Stomach (tissue), 4 donors: ENCODE measurements around the gene PLXND1.

ENCODE experiments used
- EP300 ChIP-seq: sonication (generic); formaldehyde crosslinking; IDR thresholded peaks from one replicate; pipeline ENCODE4 v1.6.1; 2017; ENCODE audit warnings: antibody characterized with exemption
- TF ChIP-seq, protein P1 (sequence below), 7 experiments: fragments of 450-650 bp in 4 of 7; fragments of 200-600 bp in 3 of 7; sonication (generic) in 3 of 7; IDR thresholded peaks; one replicate each; pipeline ENCODE4 v1.5.1; 2016 to 2019; ENCODE audit warnings: antibody characterized with exemption in 7 of 7, control low read depth in 2 of 7, mild to moderate bottlenecking in 1 of 7

DNA sequence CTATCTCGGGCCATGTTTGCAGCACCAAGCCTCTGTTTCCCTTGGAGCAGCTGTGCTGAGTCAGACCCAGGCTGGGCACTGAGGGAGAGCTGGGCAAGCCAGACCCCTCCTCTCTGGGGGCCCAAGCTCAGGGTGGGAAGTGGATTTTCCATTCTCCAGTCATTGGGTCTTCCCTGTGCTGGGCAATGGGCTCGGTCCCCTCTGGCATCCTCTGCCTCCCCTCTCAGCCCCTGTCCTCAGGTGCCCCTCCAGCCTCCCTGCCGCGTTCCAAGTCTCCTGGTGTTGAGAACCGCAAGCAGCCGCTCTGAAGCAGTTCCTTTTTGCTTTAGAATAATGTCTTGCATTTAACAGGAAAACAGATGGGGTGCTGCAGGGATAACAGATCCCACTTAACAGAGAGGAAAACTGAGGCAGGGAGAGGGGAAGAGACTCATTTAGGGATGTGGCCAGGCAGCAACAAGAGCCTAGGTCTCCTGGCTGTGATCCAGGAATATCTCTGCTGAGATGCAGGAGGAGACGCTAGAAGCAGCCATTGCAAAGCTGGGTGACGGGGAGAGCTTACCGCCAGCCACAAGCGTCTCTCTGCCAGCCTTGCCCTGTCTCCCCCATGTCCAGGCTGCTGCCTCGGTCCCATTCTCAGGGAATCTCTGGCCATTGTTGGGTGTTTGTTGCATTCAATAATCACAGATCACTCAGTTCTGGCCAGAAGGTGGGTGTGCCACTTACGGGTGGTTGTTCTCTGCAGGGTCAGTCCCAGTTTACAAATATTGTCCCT is 76.9 kb downstream of the PLXND1 start:
- TF ChIP-seq EP300, result no peak
- TF ChIP-seq, protein P1, sequence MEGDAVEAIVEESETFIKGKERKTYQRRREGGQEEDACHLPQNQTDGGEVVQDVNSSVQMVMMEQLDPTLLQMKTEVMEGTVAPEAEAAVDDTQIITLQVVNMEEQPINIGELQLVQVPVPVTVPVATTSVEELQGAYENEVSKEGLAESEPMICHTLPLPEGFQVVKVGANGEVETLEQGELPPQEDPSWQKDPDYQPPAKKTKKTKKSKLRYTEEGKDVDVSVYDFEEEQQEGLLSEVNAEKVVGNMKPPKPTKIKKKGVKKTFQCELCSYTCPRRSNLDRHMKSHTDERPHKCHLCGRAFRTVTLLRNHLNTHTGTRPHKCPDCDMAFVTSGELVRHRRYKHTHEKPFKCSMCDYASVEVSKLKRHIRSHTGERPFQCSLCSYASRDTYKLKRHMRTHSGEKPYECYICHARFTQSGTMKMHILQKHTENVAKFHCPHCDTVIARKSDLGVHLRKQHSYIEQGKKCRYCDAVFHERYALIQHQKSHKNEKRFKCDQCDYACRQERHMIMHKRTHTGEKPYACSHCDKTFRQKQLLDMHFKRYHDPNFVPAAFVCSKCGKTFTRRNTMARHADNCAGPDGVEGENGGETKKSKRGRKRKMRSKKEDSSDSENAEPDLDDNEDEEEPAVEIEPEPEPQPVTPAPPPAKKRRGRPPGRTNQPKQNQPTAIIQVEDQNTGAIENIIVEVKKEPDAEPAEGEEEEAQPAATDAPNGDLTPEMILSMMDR (IDR thresholded peaks at IDR 0.05), result no peak
